HepG2 (cell line): ENCODE results near the gene RBBP8NL. TPM values are rescaled to one million over a fixed set of nuclear protein-coding genes. Genes with fewer than 3 reads are reported as not detected.

Experiments
- JUNB ChIP-seq: sonication (generic); formaldehyde crosslinking; IDR thresholded peaks from 2 replicates; pipeline ENCODE4 v1.8.0; 2022; ENCODE audit warnings: missing genetic modification reagents, mild to moderate bottlenecking, borderline replicate concordance
- MAFK ChIP-seq, 2 experiments: IDR thresholded peaks in 1 of 2; conservative IDR thresholded peaks in 1 of 2; 2 replicates each; pipeline ENCODE4 v1.6.1; 2011; ENCODE audit warnings: improper control_type of control experiment in 2 of 2, low read length in 2 of 2
- MED8 ChIP-seq: sonication (generic); formaldehyde crosslinking; IDR thresholded peaks from 2 replicates; pipeline ENCODE4 v1.8.1; 2023; ENCODE audit warnings: mild to moderate bottlenecking, missing genetic modification reagents; ENCODE audit not compliant: insufficient replicate concordance
- PCBP2 ChIP-seq: fragments of 200-400 bp; formaldehyde crosslinking; optimal IDR thresholded peaks from 2 replicates; pipeline ENCODE3; 2018; ENCODE audit warnings: low read length, low read depth; ENCODE audit not compliant: poor library complexity, severe bottlenecking
- REPIN1 ChIP-seq: sonication (generic); formaldehyde crosslinking; IDR thresholded peaks from 2 replicates; pipeline ENCODE4 v1.8.0; 2022; ENCODE audit warnings: missing genetic modification reagents, low read depth, mild to moderate bottlenecking, borderline replicate concordance
- RFX3 ChIP-seq: IDR thresholded peaks from 2 replicates; pipeline ENCODE4 v1.6.1; 2016; ENCODE audit warnings: missing biosample characterization, missing genetic modification reagents
- RFX5 ChIP-seq: IDR thresholded peaks from 2 replicates; pipeline ENCODE4 v1.6.1; 2011; ENCODE audit warnings: low read depth, low read length, improper control_type of control experiment
- SP5 ChIP-seq: IDR thresholded peaks from 2 replicates; pipeline ENCODE4 v1.6.1; 2016; ENCODE audit warnings: low read depth, borderline replicate concordance
- ZNF720 ChIP-seq: sonication (generic); formaldehyde crosslinking; IDR thresholded peaks from 2 replicates; pipeline ENCODE4 v1.4.0; 2020; ENCODE audit warnings: missing genetic modification reagents
- ZNF749 ChIP-seq: sonication (generic); formaldehyde crosslinking; IDR thresholded peaks from 2 replicates; pipeline ENCODE4 v1.8.0; 2022; ENCODE audit warnings: mild to moderate bottlenecking, missing genetic modification reagents, moderate library complexity, borderline replicate concordance
- polyA plus RNA-seq, 8 experiments: library from polyadenylated mRNA; depleted of rRNA in 3 of 8; stranded (reverse) in 7 of 8; unstranded in 1 of 8; fragments of >200 nt; fragmentation: Illumina TruSeq in 4 of 8; extraction: Trizol in 4 of 8; gene quantifications; 2 replicates each; pipeline versions ENCODE4 v1.2.1 to v1.2.3, GENCODE V29; 2011 to 2016; ENCODE audit warnings: low read depth in 4 of 8, missing spikeins in 1 of 8, mixed read lengths in 1 of 8; ENCODE audit not compliant: insufficient read depth in 1 of 8
- total RNA-seq, 5 experiments: library from RNA; depleted of rRNA; stranded (reverse); fragments of >200 nt; fragmentation: Illumina TruSeq; extraction: Trizol; gene quantifications; 2 replicates each; pipeline ENCODE4 v1.2.3, GENCODE V29; 2016; ENCODE audit warnings: low read depth in 1 of 5
- TF ChIP-seq, protein P1 (sequence below): sonication (generic); formaldehyde crosslinking; IDR thresholded peaks from 2 replicates; pipeline ENCODE4 v1.5.0; 2020; ENCODE audit warnings: missing genetic modification reagents
- TF ChIP-seq, protein P2 (sequence below): IDR thresholded peaks from 2 replicates; pipeline ENCODE4 v1.6.1; 2016; ENCODE audit warnings: low read depth
- TF ChIP-seq, protein P3 (sequence below): sonication (generic); formaldehyde crosslinking; IDR thresholded peaks from 2 replicates; pipeline ENCODE4 v1.4.0; 2020; ENCODE audit warnings: missing genetic modification reagents, borderline replicate concordance
- TF ChIP-seq, protein P4 (sequence below): IDR thresholded peaks from 2 replicates; pipeline ENCODE4 v1.6.1; 2016; ENCODE audit warnings: missing compliant biosample characterization, missing genetic modification reagents, borderline replicate concordance

Gene RBBP8NL
- total and polyA plus RNA-seq, 2 of the 13 experiments (the other 11 are each of a cell fraction or from before 2014, with no cell fraction given), result 0.69 to 0.86 TPM

DNA sequence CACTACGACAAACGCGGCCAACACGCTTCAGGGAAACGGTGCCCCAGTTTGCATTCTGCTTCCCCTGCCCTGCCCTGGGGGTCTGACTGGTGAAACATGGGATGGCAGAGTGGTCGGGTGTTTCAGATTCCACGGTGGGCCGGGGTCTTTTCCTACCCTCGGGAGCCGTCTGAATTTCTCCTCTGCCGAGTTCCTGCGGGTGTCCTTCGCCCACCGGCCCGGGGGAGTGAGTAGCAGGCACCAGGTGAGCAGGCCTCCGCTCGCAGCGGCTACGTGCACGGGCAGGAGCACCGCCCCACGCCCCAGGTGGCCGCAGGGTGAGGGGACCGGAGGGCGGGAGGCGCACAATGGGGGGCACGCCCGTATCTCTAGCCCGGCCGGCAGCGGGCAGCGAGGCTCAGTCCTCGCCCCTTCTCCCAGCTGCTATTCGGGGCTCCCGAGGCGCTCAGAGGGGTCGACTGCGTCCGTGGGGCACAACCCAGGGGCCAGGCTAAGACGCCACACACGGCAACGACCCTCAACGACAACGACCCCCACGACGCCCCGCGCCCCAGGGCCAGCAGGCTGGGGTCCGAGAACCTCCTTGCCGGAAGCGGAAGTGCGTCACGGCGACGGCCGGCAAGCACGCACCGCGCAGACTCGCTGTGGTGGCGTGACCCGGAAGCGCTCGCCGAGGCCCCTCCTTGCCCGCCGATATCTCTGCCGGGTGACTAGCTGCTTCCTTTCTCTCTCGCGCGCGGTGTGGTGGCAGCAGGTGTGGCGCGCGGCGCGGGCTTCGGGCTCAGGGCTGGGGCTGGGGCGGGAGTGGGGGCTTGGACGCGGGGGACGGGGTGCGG lies 40.7 kb downstream of the RBBP8NL start, which contains the start of gene RPS21 (continued):
- TF ChIP-seq, protein P1, sequence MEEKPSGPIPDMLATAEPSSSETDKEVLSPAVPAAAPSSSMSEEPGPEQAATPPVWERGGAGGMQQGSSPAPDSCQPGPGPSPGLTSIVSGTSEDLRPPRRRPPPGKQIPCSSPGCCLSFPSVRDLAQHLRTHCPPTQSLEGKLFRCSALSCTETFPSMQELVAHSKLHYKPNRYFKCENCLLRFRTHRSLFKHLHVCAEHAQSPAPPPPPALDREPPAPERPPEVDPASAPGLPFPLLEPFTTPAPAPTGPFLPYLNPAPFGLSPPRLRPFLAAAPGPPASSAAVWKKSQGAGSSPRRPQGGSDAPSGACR, result no peak
- TF ChIP-seq MAFK (conservative IDR thresholded peaks at IDR 0.05 in 1 of 2, IDR thresholded peaks at IDR 0.05 in 1 of 2; ENCODE audit: low read length in 2 of 2) (no peak), RFX5 (peak; percentile 57; the same call in 1 of the 2 replicates), JUNB (CRISPR knock-in tag) (no peak; the same call in 1 of the 2 replicates), ZNF720 (peak; percentile 25; the same call in 1 of the 2 replicates), ZNF749 (CRISPR knock-in tag) (peak; percentile 88), MED8 (CRISPR knock-in tag) (peak; percentile 96), PCBP2 (no peak), REPIN1 (CRISPR knock-in tag) (peak; percentile 65; the same call in 1 of the 2 replicates), RFX3 (CRISPR knock-in tag) (0 out of 2 replicates have a peak, but pooled peaks have one; percentile 22), SP5 (CRISPR knock-in tag) (peak; percentile 72)
- TF ChIP-seq, protein P2, sequence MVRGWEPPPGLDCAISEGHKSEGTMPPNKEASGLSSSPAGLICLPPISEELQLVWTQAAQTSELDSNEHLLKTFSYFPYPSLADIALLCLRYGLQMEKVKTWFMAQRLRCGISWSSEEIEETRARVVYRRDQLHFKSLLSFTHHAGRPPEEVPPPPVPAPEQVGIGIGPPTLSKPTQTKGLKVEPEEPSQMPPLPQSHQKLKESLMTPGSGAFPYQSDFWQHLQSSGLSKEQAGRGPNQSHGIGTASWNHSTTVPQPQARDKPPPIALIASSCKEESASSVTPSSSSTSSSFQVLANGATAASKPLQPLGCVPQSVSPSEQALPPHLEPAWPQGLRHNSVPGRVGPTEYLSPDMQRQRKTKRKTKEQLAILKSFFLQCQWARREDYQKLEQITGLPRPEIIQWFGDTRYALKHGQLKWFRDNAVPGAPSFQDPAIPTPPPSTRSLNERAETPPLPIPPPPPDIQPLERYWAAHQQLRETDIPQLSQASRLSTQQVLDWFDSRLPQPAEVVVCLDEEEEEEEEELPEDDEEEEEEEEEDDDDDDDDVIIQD (CRISPR knock-in tag), result peak; percentile 18; the same call in 1 of the 2 replicates
- TF ChIP-seq, protein P3, sequence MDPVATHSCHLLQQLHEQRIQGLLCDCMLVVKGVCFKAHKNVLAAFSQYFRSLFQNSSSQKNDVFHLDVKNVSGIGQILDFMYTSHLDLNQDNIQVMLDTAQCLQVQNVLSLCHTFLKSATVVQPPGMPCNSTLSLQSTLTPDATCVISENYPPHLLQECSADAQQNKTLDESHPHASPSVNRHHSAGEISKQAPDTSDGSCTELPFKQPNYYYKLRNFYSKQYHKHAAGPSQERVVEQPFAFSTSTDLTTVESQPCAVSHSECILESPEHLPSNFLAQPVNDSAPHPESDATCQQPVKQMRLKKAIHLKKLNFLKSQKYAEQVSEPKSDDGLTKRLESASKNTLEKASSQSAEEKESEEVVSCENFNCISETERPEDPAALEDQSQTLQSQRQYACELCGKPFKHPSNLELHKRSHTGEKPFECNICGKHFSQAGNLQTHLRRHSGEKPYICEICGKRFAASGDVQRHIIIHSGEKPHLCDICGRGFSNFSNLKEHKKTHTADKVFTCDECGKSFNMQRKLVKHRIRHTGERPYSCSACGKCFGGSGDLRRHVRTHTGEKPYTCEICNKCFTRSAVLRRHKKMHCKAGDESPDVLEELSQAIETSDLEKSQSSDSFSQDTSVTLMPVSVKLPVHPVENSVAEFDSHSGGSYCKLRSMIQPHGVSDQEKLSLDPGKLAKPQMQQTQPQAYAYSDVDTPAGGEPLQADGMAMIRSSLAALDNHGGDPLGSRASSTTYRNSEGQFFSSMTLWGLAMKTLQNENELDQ, result peak; percentile 64; the same call in 1 of the 2 replicates
- TF ChIP-seq, protein P4, sequence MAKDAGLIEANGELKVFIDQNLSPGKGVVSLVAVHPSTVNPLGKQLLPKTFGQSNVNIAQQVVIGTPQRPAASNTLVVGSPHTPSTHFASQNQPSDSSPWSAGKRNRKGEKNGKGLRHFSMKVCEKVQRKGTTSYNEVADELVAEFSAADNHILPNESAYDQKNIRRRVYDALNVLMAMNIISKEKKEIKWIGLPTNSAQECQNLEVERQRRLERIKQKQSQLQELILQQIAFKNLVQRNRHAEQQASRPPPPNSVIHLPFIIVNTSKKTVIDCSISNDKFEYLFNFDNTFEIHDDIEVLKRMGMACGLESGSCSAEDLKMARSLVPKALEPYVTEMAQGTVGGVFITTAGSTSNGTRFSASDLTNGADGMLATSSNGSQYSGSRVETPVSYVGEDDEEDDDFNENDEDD (CRISPR knock-in tag), result peak; percentile 58; the same call in 1 of the 2 replicates
